GM18502 (cell line): ENCODE measurements around the gene PMVK.
"Not testable (repeated sequence)": the region's sequence is repeated elsewhere in the genome, so short reads cannot be mapped to it uniquely, and the experiment has no call there.

ENCODE experiments used
- ATAC-seq: cut with Tn5 transposase; IDR thresholded peaks from one replicate; pipeline ENCODE4 v1.9.1; 2021; ENCODE audit warnings: mild to moderate bottlenecking; ENCODE audit not compliant: unreplicated experiment, poor library complexity

The PMVK gene

GRCh38 chr1:154926201-154926600 is 10.3 kb downstream of the PMVK start:
- ATAC-seq = no peak

GRCh38 chr1:154925335-154926170 is 11.0 kb downstream of the PMVK start:
- no peak for ATAC-seq

DNA sequence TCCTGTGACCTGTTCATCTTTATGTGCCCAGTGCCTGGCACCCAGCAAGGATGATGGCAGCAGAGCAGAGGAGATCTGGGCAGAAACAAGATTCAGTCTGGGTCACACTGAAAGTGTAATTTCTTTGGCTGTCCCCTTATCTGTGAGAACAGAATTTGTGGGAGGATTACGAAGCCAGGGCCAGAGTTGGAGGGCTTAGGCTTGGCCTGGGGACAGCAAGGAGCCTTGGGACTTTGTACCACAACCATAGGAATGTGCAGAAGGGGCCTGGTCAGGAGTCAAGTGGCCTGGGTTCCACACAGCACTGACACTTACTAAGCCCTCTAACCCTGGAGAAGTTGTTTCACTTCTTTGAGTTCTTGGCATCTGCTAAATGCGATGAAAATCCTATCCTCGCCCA is 12.8 kb downstream of the PMVK start:
- ATAC-seq = no peak

DNA sequence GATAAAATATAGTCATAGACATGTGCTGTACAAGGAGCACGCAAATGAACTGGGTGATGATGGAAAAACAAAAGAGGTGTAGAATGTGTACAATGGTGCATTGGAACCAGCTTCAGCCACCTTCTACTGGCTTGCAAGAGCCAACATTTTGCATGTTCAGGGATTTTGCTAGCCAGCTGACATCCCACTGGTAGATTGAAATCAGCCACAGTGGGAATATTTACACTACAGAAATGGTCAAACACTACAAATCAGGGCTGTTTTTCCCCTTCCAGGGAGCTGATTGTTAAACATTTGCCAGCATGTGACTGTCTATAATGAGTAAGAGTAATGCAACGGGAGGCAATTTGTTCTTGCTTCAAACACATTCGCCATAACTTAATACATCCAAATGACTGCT is 23.2 kb downstream of the PMVK start:
- ATAC-seq = no peak

- no peak for ATAC-seq
These were observed 23.8 kb downstream of the PMVK start for GRCh38 chr1:154912755-154913154.

DNA sequence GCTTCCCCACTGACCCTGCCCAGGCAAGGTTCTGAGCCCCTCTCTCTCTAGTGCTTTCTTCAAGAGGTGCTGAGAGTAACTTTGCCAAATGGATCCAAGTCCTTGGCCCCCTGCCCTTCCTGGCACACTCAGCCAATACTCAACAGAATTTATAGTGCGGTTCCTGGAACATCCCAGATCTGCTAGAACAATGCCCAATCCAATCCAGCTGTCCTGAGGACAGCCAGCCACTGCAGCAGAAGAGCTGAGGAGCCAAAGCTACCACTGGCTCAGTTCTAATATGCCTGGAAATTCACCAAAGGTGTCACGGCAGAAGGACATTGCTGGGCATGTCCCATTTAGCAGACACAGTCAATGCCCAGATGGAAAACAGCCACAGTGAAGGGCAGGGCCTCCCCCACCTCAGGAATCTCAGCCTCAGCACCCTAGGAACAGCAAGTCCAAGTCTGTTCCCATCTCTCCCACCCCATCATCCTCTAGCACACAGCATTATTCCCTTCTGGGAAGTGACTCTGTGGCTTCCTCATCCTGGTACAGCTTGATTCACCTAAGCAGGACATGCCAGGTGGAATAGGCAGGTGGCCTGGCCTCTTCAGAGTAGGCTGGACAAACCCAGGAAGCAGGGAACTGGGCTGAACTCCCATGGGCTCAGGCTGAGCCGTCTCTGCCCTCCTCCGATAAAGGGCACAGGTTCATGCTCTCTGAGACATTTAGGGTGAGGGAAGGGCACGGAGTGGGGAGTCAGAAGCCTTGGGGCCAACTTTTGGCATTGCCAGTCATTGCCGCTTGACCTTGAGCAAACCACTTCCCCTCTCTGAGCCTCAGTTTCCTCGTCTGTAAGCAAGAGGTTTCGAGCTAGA is 24.6 kb downstream of the PMVK start:
- ATAC-seq = no peak

- no peak for ATAC-seq
These were observed 25.7 kb downstream of the PMVK start for GRCh38 chr1:154910851-154911250.

DNA sequence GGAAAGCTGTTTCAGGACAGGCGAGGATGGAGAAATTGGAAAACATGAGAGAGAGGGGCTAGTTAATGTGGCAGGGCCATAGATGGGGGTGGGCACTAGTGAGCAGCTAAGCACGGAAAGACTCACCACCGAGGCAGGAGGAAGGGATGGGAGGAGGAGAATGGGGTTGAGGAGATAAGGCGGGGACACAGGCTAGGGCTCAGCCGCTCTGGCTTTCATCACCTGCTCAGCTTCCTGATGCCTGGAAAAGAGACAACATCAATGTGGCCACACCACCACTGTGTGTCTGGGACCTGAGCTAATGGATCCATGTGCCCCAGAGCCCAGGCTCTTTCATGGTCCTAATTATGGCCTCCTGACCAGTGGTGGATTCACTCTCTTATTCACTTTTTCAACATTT is 27.6 kb downstream of the PMVK start:
- no peak for ATAC-seq

GRCh38 chr1:154908129-154908528 is 28.4 kb downstream of the PMVK start:
- ATAC-seq = not testable (repeated sequence)

DNA sequence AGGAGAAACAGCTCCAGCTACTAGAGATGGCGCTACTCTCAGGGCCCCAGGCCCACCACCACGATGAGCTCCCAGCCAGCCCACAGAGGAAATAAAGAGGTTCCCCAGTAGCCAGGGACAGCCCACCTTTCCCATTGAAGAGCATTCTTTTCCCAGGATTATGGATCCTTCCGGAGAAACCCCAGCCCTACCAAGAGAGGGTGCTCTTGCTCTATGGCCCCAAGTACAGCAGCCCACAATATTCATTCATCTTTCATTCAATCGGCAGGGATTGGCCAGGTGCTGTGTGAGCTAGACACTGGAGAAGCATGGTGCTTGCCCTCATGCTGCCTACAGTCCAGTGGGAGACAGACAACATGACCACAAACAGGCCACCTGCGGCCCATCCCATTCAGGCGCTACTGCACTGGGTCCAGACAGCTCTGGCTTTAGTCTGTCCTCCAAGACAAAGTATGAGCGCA is 29.9 kb downstream of the PMVK start:
- ATAC-seq = no peak

DNA sequence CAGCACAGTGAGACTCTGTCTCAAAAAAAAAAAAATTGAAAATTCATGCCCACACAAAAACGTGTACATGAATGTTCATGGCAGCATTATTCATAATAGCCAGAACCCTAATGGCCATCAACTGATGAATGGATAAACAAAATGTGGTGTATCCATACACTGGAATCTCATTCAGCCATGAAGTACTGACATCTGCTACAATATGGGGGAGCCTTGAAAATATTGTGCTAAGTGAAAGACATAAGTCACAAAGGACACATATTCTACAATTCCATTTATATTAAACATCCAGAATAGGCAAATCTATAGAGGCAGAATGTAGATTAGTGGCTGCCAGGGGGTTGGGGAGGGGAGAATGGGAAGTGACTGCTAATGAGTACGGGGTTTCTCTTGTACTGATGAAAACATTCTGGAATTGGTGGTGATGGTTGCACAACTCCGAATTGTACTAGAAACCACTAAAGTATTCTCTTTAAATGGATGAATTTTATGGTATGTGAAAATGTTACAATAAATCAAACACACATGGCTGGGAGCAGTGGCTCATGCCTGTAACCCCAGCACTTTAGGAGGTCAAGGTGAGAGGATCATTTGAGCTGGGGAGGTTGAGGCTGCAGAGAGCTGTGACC is 33.5 kb downstream of the PMVK start:
- no peak for ATAC-seq

DNA sequence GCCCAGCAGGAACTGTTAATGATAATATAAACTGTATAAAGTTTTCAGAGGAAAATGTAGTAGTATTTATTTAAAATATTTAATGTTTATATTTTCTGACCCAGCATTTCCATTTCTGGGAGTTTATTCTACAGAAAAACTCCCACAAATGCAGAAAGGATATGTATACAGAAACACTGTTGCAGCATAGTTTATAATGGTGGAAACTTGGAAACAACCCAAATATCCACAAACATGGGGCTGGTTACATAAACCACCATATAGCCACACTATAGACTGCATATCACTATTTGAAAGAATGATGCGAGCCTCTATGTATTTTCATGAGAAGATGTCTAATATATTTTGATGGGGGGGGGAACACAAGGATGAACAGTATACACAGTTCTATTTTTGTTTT is 34.9 kb downstream of the PMVK start:
- no peak for ATAC-seq

- ATAC-seq = no peak
These were observed 37.5 kb downstream of the PMVK start for GRCh38 chr1:154899041-154899440.

DNA sequence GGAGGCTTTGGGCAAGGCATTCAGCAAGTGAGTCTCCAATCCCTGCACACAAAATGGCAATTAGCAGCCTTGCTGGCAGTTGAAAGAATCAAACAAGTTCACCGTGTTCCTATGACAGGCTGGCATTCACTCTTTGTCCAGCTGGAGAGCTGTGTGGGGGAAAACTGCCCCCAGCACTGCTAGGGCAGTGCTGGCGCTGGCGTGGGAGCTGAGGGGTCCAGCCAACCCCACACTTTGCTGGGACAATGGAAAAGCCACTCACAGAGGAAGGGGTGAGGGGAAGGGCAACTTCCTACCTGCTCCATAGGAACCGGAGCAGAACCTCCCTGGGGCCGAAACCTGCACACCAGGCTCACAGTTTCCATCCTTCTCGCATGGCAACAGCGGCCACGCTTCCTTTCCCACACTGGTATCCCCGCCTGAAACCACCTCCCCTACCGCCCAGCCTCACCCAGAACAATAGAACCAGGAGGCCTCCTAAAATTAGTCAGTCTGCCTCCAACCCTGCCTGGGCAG is 39.7 kb downstream of the PMVK start:
- no peak for ATAC-seq

GRCh38 chr1:154895798-154896197 is 40.7 kb downstream of the PMVK start:
- ATAC-seq = no peak

- no peak for ATAC-seq
These were observed 45.1 kb downstream of the PMVK start for GRCh38 chr1:154891452-154891851.

- ATAC-seq = no peak
These were observed 47.8 kb downstream of the PMVK start for GRCh38 chr1:154888757-154889156.

- ATAC-seq = no peak
These were observed 50.1 kb downstream of the PMVK start for GRCh38 chr1:154886281-154887015.

- no peak for ATAC-seq
These were observed 51.4 kb downstream of the PMVK start for GRCh38 chr1:154884869-154885701.
